HEK293T (cell line): ENCODE measurements around the gene ZNF503.

Experiments
- CTCF ChIA-PET: fragments of 350-600 bp; formaldehyde crosslinking; extraction: SDS; loops from one replicate; lab custom pipeline; 2021; ENCODE audit warnings: antibody characterized with exemption, inconsistent platforms; lab: Yijun Ruan, JAX
- POLR2A ChIA-PET: fragments of 350-600 bp; formaldehyde crosslinking; extraction: SDS; loops from one replicate; lab custom pipeline; 2020; ENCODE audit warnings: antibody characterized with exemption, inconsistent platforms; lab: Yijun Ruan, JAX
- DNase-seq: peaks from one replicate; pipeline ENCODE4 v3.0.0; 2012; ENCODE audit warnings: mixed read lengths; ENCODE audit errors: extremely low spot score
- ARNT ChIP-seq: fragments of 450-650 bp; IDR thresholded peaks from 2 replicates; pipeline ENCODE4 v1.6.1; 2017; ENCODE audit warnings: mild to moderate bottlenecking
- BHLHE40 ChIP-seq: fragments of 450-650 bp; IDR thresholded peaks from 2 replicates; pipeline ENCODE4 v1.6.1; 2016; ENCODE audit warnings: mild to moderate bottlenecking, moderate library complexity, borderline replicate concordance
- CTBP1 ChIP-seq: fragments of 450-650 bp; IDR thresholded peaks from 2 replicates; pipeline ENCODE4 v1.6.1; 2016; ENCODE audit warnings: borderline replicate concordance
- ELF4 ChIP-seq: fragments of 450-650 bp; IDR thresholded peaks from 2 replicates; pipeline ENCODE4 v1.6.1; 2017; ENCODE audit warnings: antibody characterized with exemption
- FOXA1 ChIP-seq: fragments of 450-650 bp; IDR thresholded peaks from 2 replicates; pipeline ENCODE4 v1.6.1; 2016; ENCODE audit warnings: mild to moderate bottlenecking
- FOXK2 ChIP-seq: fragments of 450-650 bp; IDR thresholded peaks from 2 replicates; pipeline ENCODE4 v1.6.1; 2016; ENCODE audit warnings: mild to moderate bottlenecking
- FOXM1 ChIP-seq: fragments of 450-650 bp; IDR thresholded peaks from 2 replicates; pipeline ENCODE4 v1.6.1; 2017; ENCODE audit warnings: mild to moderate bottlenecking, borderline replicate concordance
- HDGF ChIP-seq: fragments of 450-650 bp; IDR thresholded peaks from 2 replicates; pipeline ENCODE4 v1.6.1; 2017; ENCODE audit warnings: antibody characterized with exemption, borderline replicate concordance
- L3MBTL2 ChIP-seq: fragments of 450-650 bp; conservative IDR thresholded peaks from 2 replicates; pipeline ENCODE4 v1.6.1; 2016; ENCODE audit warnings: mild to moderate bottlenecking
- LEF1 ChIP-seq: fragments of 450-650 bp; IDR thresholded peaks from 2 replicates; pipeline ENCODE4 v1.6.1; 2017; ENCODE audit warnings: mild to moderate bottlenecking, borderline replicate concordance
- NFRKB ChIP-seq: fragments of 450-650 bp; IDR thresholded peaks from 2 replicates; pipeline ENCODE4 v1.6.1; 2016; ENCODE audit warnings: mild to moderate bottlenecking, moderate library complexity
- PKNOX1 ChIP-seq: fragments of 450-650 bp; IDR thresholded peaks from 2 replicates; pipeline ENCODE4 v1.6.1; 2016
- SP1 ChIP-seq: fragments of 450-650 bp; IDR thresholded peaks from 2 replicates; pipeline ENCODE4 v1.6.1; 2017
- SUZ12 ChIP-seq: fragments of 450-650 bp; IDR thresholded peaks from 2 replicates; pipeline ENCODE4 v1.6.1; 2016; ENCODE audit warnings: mild to moderate bottlenecking
- TARDBP ChIP-seq: fragments of 450-650 bp; IDR thresholded peaks from 2 replicates; pipeline ENCODE4 v1.6.1; 2016
- ZNF384 ChIP-seq: fragments of 450-650 bp; IDR thresholded peaks from 2 replicates; pipeline ENCODE4 v1.6.1; 2016

ZNF503 gene

GRCh38 chr10:75407224-75407712, 5.7 kb upstream of the ZNF503 start:
- POLR2A ChIA-PET, result interaction anchor here (0.9 to 5.0 kb wide), 6 partner anchors 12 to 204 kb away, joined by 3 to 21 read pairs (median 3); no protein-coding TSS in a partner anchor
- CTCF ChIA-PET, result interaction anchor here (0.7 to 1.2 kb wide), 2 partner anchors 11 to 855 kb away, joined by 3 read pairs; no protein-coding TSS in a partner anchor
- no peak for DNase-seq
- TF ChIP-seq HDGF (peak; percentile 21; the same call in 1 of the 2 replicates), SP1 (no peak), BHLHE40 (no peak)

DNA sequence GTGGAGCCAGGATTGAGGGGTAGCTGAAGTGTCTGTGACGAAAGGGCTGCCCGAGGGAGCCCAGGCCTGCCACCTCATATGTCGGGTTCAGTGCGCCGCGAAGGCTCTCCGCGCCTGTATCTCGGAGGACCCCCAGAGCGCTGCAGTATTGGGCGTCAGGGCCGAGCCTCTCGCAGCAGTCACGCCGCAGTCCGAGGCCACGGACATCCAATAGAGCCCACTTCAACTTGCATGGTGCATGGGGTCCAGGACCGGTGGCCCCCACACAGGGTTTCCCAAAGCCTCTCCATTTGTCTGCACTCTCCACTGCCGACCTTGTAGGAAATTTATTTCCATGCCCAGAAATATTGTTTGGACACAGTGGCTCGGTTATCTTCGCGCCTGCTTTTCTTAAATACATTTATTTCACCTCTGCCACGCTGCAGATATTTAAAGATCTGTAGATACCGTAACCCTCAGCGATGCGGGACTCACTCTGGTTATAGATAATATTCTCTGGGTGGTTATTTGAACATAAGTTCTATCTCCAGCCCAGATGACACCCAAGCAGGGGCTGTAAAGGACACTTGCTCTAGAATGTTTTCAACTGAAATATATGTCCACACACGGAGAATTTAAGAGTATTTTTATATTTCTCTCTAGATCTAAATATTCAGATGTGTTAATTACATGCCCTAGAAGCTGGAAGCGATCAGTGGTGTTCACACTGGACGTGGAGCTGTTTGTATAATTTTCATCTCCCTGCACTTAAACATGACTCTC, 5.1 kb upstream of the ZNF503 start:
- CTCF ChIA-PET, result interaction anchor here (1.2 kb wide), 1 partner anchor 11 kb away, joined by 3 read pairs; no protein-coding TSS in a partner anchor
- DNase-seq, result no peak
- POLR2A ChIA-PET, result interaction anchor here (0.9 to 5.0 kb wide), 11 partner anchors 11 to 210 kb away, joined by 3 to 21 read pairs (median 3); no protein-coding TSS in a partner anchor

DNA sequence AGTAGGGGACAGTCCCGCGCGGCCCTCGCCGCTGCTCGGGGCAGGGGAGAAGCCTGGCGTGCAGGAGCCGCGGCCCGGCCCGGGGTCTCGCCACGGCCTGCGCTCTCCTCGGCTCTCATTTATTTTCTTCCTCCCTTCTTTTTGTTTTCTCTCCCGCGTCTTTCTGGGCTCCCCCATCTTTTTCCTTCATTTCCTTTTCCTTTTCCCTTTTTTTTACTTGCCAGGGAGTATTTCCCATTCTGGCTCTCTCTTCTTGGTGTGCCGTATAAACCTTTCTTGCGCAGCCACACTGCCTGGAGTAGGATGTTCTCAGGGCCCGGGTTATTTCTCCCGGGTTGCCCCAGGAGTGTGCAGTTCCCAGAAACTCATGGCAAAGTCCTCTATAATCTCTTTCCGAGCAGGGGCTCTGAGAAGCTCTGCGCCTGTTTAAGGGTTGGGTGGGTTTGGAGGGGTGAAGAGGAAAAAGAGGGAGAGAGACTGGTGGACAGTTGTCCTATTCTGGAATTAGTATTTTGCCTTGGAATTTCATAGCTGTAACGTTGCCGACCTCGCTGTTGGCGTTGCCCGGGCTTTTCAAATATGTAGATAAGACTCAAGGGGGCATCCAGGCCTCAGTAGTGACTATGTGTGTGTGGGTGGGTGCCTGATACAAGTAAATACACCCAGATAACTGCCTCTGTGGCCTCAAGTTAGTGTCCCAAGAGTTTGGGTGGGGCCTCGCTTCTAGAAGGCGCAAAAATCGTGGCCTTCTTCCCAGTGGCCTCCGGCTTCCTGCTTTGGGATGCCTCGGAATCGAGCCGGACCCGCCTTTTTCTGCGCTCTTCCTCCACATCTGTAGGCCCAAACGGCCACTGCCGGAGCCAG, 4.3 kb upstream of the ZNF503 start:
- ChIA-PET POLR2A (interaction anchor here (0.7 to 5.0 kb wide), 15 partner anchors 10 to 898 kb away, joined by 3 to 21 read pairs (median 3); no protein-coding TSS in a partner anchor), CTCF (no interaction called here)
- no peak for DNase-seq
- TF ChIP-seq ARNT (no peak), PKNOX1 (no peak), CTBP1 (no peak), HDGF (no peak), SUZ12 (no peak), BHLHE40 (no peak), FOXK2 (no peak), NFRKB (no peak), LEF1 (no peak), FOXA1 (no peak), ELF4 (no peak), ZNF384 (no peak), TARDBP (no peak), FOXM1 (no peak), SP1 (no peak), L3MBTL2 (no peak; the same call in 1 of the 2 replicates)

More for the DNA sequence above, 5.1 kb upstream of the ZNF503 start:
- no peak for TF ChIP-seq ELF4
- TF ChIP-seq LEF1, result no peak
- TF ChIP-seq SUZ12, result no peak
- TF ChIP-seq L3MBTL2, result no peak
- TF ChIP-seq ZNF384, result no peak
- TF ChIP-seq CTBP1, result no peak

- ChIA-PET POLR2A (interaction anchor here (0.7 to 5.0 kb wide), 16 partner anchors 9 to 899 kb away, joined by 3 to 21 read pairs (median 4); no protein-coding TSS in a partner anchor), CTCF (no interaction called here)
- peak; percentile 97 for TF ChIP-seq FOXM1
- TF ChIP-seq SUZ12, result no peak
- no peak for TF ChIP-seq HDGF
- TF ChIP-seq TARDBP, result peak; percentile 82
- peak; percentile 88 for TF ChIP-seq ARNT
- TF ChIP-seq CTBP1, result peak; percentile 100
- TF ChIP-seq L3MBTL2, result peak; percentile 63; the same call in 1 of the 2 replicates
- TF ChIP-seq LEF1, result peak; percentile 100
- no peak for TF ChIP-seq BHLHE40
- no peak for TF ChIP-seq SP1
- TF ChIP-seq NFRKB, result no peak
- TF ChIP-seq PKNOX1, result peak; percentile 98
- DNase-seq, result no peak
Observed at GRCh38 chr10:75404815-75405597, 3.4 kb upstream of the ZNF503 start.
